Activated CD8-positive, alpha-beta memory T cell treated with anti-CD3 and anti-CD28 coated beads, Interleukin-2, amount 50 U/mL, for 48 hours (primary cell): ENCODE results near the gene MACF1.
"Not testable (repeated sequence)": the region's sequence is repeated elsewhere in the genome, so short reads cannot be mapped to it uniquely, and the experiment has no call there.

Experiments used
- DNase-seq: peaks from one replicate; pipeline ENCODE4 v3.0.0-alpha.2; 2020

MACF1 gene

DNA sequence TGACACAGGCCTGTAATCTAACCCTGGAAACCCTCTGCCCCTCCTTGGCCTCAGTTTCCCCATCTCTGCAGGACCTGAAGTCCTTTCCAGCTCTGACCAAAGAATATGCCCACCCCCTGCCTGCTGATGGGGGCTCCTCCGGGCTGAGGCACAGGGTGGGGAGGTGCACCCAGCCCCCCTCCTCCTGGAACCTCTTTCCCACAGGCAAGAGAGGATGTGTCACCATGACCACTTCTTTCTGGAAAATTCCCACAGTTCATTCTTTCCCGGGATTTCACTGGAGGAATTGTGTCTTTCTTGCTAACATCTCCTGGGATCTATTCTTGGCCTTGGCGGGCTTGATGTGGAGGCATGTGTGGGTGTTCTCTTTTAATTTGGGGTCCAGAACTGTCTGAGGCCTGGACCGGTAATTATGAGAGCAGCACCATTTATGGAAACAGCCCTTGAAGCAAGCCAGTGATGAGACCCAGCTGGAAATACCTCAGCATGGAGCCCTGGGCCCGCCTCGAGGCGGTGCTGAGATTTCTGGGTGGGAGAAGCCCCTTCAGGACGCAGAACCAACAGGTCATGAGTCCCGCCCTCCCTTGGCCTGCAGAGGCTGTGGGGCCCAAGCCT is 293.7 kb downstream of the MACF1 start:
- not testable (repeated sequence) for DNase-seq

DNA sequence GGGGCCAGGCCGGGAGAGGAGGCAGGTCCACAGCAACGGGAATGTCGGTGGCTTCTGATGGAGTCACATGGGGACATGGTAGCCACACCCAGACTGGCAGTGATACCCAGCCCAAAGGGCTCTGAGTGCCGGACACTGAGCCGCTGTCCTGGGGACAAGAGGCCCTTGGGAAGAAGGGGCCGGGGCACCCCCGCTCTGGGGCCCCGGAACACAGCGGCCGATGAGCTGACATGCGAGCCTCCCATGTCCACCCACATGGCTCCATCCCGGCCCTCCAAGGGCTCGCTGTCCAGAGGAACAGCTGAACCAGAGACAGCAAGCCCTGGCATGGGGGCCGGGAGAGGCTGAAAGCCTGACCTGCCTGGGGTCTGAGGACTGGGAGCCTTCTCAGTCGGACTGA is 294.3 kb downstream of the MACF1 start:
- not testable (repeated sequence) for DNase-seq

DNA sequence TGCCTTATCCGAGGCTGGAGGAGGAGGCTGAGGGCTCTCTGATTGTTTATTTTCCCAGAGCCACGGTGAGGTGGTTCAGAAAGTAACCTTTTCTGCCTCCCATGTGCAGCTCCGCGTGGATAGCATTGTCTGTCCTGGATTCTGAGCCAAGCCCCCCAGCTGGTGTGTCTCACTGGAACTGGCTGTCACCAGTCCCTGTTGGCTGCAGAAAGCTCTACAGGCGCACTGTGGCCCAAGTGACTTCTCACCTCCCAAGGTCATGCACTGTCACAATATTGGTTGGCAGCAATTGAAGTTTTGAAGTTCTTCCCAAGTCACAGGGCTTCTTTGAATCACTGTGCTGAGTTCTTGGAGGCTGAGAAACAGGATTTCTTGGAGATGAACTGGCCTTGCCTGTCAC is 295.2 kb downstream of the MACF1 start:
- DNase-seq, result no peak

DNA sequence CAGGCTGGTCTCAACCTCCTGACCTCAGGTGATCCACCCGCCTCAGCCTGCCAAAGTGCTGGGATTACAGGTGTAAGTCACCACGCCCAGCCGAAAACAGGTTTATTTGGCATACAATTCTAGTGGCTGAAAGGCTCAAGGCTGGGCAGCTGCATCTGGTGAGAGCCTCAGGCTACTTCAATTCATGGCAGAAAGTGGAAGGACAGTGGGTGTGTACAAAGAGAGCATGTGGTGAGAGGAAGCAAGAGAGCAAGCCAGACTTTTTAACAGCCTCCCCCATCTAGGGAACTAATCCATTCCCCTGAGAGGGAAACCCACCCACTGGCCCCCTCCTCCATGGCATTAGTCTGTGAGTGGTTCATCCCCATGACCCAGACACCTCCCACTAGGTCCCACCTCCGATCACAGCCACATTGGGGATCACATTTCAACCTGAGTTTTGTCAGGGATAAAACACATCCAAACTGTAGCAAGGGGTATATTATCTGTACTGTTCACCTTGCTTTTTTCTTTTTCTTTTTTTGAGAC is 296.4 kb downstream of the MACF1 start:
- no peak for DNase-seq

DNA sequence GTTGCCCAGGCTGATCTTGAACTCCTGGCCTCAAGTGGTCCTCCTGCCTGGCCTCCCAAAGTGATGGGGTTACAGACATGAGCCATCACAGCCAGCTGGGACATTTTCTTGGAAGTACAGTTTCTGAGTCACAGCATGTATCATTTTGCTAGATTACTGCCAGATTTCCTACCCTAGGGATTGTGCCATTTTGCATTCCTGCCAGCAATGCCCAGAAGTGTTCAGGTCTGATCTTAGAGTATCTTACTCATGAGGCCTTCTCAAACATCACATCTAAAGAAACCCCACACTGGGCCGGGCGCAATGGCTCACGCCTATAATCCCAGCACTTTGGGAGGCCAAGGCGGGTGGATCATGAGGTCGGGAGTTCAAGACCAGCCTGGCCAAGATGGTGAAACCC is 297.2 kb downstream of the MACF1 start:
- no peak for DNase-seq

DNA sequence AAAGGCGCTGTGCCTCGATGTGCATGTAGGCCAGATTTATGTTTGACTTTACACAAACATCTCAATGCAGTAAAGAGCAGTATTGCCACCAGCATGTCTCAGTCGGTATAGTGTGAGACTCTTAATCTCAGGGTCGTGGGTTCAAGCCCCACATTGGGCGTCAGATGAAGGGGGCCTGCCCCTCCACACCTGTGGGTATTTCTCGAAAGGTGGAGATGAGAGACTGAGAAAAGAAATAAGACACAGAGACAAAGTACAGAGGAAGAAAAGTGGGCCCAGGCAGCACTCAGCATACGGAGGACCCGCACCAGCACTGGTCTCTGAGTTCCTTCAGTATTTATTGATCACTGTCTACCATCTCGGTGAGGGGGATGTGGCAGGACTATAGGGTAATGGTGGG is 299.9 kb downstream of the MACF1 start:
- not testable (repeated sequence) for DNase-seq

DNA sequence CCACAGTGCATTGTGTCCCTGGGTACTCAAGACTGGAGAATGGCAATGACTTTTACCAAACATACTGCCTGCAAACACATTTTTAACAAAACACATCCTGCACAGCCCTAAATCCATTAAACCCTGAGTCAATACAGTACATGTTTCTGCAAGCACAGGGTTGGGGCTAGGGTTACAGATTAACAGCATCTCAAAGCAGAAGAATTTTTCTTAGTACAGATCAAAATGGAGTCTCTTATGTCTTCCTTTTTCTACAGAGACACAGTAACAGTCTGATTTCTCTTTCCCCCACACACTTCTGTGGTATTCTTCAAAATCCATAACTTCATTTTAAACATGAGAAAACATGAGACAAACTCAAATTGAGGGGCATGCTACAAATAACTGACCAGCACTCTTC is 300.8 kb downstream of the MACF1 start:
- DNase-seq, result no peak

DNA sequence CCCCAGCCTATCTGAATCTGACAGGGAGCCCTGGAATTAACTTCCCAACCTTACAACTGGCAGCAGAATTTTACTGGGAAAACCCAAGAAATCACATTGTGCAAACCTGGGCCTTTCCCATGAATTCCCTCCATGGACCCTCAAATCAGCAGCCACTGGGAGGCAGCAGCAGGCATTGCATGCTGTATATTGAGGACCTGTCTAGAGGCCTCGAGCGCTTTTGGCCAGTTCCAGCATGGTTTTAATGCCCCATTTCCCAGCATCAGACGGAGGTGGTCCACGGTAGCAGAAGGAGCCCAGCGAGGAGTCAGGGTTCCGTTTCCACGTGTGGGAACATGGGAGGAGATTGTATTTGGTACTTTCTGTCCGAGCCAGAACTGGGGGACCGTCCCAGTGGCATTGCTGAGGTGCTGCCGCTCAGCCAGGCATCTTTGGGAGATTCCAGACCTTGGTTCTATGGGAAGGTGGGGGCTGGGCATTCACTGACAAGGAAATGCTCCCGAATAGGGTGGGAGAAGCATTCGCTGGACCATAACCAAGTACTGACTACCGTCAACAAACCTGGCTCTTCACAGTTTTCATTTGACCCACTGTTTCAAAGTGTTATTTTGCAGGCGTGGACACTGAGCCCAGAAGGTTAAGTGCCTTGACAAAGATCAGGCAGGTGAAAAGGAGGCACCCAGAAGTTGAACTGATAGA is 302.9 kb downstream of the MACF1 start:
- no peak for DNase-seq

DNA sequence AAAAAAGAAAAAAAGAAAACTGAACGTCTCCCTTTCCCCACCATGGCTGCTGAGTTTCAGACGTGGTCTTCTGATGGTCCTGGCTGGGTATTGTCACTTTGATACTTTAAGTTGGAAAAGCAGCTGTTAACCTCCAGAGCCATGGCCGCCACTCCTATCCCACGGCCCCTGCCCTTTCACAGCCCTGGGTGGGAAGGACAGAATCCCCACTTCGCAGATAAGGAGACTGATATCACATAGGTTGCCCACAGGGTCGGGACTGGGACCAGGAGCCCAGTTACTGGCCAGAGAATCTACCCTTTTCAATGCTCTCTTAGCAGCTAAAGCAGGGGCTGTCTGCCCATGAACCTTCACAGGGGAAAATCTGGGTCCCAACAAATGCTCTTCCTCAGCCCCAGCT is 303.8 kb downstream of the MACF1 start:
- no peak for DNase-seq

DNA sequence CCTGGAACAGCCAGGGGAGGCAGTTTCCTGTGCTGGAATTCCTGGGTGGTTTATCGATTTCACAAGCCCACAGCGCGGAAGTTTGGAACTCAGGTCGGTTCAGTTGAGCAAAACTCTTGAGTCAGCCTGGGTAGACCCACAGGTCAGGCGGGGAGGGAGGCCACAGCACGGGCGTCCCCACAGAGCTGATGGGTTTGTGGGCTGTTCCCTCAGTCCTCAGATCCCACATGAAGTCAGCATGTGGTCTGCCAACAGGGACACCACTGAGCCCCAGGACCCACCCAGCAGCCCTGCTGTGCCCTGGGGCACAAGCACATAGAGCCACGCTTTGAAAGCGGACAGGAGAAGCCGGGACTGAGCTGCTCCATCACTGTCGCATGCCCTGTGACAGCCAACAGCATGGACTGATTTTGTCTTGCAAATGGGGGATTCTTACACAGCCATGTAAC is 304.4 kb downstream of the MACF1 start:
- no peak for DNase-seq

DNA sequence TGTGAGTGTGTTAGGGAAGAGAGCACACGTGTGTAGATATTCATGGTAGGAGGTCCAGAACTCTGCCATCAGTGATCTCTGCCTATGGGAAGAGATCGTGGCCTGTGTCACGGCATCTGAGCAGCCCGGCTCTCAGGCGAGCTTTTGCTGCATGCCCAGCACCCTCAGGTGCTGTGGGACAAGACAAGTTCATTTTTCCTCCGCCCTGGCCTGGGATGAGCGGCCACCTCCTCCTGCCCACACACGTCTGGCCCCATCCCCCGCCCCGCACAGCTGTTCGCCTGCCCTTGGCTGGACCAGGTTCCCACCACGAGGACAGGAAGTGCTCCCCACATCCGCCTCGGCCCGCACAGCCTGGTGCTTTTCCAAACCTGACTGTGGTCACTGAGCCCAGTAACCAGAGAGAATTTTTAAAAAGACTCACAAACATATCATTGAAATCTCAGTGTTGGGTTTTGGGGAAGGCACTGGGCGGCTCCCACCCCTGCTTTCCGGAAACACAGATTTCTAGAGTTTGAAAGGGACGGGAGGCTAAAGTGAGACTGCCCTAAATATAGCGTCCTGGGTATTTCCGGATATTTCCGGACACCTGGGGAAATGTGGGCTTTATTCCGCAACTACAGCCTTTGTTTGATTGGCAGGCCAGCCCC is 305.0 kb downstream of the MACF1 start:
- DNase-seq, result no peak

DNA sequence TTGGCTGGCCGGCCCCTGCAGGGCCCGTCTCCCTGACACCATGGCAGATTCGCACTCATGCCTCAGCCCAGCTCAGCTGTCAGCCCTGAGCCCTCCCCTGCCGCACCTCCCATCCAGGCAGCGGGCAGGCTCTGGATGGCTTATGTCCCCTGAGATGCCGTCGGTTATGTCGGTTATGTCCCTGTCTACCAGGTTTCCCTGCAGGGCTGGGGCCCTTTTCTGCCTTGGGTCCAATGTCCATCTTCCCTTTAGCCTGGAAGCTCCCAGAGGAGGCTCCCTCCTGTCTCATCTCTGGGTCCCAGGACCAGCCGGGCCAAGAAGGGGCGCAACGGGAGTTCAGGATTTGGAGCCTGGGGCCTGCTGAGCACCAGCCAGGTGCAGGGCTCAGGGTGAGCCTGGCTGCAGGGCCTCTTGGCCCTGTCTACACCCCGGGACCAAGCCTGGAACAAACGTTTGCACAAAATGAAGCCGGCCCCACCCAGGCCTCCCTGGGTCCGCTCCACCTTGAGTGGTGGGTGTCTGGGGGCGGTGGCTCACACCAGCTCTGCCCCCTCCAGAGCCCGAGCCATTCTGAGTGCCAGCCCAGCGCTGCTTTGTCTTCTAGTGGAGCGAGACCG is 306.2 kb downstream of the MACF1 start:
- not testable (repeated sequence) for DNase-seq

DNA sequence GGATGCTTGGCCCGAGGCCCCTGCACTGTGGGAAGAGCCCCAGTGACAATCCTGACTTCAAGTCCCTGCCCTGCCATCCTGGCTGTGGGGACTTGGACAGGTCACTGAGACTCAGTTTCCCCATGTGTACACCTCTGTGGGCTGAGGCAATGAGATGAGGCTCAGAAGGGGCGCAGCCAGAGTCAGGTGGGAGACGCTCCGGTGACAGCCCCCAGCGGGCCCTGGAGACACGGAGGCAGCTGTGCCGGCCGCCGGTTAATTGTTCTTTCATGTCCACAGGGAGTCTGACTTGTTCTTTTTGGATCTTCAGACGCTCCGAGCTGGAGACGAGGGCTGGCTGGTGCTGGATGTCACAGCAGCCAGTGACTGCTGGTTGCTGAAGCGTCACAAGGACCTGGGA is 307.0 kb downstream of the MACF1 start:
- not testable (repeated sequence) for DNase-seq

DNA sequence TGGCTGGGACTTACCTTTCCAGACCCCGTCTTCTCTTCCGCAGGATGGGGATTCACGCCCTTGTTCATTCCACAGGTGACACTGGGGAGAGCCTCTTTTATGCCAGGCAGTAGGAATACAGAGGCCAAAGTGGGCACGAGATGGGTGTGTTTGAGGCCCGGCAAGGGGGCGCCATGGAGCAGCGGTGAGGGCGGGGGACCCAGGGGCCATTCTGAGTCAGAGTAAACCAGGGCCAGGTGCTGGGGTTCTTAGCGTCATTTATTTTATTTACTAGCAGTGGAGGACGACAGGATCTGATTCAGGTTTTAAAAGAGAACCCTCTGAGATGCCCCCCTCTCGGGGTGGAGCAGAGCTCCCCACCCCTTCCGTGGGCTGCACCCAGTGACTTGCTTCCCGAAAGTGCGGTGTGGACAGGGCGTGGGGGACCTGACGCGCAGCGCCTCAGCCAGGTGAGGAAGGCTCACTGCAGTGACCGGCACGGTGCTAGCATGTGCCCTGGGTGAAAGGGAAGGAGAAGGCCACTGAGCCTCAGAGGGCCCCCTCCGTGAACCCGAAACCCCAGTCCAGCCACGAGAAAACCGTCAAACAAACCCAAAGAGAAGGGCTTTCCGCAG is 307.8 kb downstream of the MACF1 start:
- not testable (repeated sequence) for DNase-seq

DNA sequence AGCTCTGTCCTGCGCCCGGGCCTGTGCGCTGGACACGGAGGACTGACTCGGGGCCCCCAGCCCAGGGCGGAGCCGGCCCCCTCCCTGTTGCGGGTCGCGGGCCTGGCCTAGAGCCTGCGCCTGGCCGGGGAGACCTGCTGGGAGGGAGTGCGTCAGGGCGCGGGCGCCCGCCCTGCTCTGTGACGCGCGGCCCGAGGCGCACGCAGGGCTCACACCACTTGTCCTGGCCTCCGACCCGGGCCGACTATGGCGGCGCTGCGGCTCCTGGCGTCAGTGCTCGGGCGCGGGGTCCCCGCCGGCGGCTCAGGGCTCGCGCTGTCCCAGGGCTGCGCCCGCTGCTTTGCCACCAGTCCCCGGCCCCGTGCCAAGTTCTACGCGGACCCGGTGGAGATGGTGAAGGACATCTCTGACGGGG is 310.2 kb downstream of the MACF1 start:
- DNase-seq, result not testable (repeated sequence)

DNA sequence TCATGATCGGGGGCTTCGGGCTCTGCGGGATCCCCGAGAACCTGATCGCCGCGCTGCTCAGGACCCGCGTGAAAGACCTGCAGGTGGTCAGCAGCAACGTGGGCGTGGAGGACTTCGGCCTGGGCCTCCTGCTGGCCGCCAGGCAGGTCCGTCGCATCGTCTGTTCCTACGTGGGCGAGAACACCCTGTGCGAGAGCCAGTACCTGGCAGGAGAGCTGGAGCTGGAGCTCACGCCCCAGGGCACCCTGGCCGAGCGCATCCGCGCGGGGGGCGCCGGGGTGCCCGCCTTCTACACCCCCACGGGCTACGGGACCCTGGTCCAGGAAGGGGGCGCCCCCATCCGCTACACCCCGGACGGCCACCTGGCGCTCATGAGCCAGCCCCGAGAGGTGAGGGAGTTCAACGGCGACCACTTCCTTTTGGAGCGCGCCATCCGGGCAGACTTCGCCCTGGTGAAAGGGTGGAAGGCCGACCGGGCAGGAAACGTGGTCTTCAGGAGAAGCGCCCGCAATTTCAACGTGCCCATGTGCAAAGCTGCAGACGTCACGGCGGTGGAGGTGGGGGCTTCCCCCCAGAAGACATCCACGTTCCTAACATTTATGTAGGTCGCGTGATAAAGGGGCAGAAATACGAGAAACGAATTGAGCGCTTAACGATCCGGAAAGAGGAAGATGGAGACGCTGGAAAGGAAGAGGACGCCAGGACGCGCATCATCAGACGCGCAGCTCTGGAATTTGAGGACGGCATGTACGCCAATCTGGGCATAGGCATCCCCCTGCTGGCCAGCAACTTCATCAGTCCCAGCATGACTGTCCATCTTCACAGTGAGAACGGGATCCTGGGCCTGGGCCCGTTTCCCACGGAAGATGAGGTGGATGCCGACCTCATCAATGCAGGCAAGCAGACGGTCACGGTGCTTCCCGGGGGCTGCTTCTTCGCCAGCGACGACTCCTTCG is 310.9 kb downstream of the MACF1 start:
- not testable (repeated sequence) for DNase-seq

DNA sequence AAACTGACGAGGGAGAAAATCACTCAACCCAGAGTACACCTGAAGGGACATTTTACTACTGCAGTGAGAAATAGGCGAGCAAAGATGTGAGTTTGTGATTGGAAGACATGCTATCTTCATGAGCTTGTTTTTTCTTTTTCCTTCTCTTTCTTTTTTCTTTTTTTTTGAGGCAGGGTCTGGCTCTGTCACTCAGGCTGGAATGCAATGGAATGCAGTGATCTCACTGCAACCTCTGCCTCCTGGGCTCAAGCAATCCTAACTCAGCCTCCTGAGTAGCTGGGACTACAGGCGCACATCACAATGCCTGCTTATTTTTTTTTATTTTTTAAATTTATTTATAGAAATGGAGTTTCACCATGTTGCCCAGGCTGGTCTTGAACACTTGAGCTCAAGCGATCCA is 312.3 kb downstream of the MACF1 start:
- not testable (repeated sequence) for DNase-seq

DNA sequence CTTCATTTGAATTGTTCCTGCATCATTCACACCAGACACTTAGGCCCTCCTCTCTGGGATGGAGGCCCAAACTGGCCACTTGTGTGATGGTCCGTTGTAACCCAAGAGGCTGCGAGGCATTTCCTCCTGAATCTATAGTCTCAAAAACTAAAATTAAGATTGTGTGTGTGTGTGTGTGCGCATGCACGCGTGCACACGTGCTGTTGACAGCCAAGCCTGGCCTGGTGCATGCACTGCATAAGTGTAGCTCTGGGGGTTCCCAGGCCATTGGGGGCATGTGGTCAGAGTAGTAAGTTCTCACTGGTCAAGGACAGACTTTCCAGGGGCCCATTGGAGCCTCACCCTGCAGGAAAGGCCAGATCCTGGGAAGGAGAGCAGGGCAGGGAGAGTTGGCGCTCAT is 313.4 kb downstream of the MACF1 start:
- DNase-seq, result not testable (repeated sequence)

DNA sequence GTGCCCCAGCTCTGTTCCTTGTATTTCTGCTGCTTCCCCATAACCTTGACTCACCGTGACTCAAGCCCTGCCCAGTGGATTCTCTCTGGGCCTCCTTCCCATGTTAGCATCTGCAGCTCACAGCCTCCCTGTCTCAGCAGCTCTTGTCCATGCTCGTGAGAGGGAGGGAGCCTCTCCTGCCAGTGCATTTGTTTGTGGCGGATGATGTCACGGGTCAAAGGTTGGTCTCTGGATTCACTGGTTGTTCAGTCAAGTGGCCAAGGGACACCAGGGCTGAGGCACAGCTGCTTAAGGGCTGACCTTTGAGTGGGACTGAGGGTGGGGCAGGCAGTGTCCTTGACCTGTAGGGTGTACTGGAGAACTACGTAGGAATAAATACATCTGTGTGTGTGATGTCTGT is 314.9 kb downstream of the MACF1 start:
- DNase-seq, result not testable (repeated sequence)

DNA sequence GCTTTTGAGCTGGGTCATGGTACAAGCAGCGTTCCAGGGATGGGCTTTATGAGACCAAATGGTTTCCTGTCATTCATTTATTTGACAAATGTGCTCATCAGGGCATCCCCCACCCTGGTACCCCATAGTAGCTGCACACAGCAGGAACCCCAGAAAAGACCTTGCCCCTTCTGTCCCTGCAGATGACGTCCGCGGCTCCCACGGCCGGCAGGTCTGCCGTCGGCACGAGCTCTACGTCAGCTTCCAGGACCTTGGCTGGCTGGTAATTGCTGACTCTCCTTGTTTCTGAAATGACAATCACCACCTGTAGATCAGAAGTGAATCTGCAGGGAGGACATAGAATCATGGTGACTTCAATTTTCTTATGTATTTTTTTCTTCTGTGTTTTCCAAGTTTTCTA is 317.7 kb downstream of the MACF1 start:
- not testable (repeated sequence) for DNase-seq

DNA sequence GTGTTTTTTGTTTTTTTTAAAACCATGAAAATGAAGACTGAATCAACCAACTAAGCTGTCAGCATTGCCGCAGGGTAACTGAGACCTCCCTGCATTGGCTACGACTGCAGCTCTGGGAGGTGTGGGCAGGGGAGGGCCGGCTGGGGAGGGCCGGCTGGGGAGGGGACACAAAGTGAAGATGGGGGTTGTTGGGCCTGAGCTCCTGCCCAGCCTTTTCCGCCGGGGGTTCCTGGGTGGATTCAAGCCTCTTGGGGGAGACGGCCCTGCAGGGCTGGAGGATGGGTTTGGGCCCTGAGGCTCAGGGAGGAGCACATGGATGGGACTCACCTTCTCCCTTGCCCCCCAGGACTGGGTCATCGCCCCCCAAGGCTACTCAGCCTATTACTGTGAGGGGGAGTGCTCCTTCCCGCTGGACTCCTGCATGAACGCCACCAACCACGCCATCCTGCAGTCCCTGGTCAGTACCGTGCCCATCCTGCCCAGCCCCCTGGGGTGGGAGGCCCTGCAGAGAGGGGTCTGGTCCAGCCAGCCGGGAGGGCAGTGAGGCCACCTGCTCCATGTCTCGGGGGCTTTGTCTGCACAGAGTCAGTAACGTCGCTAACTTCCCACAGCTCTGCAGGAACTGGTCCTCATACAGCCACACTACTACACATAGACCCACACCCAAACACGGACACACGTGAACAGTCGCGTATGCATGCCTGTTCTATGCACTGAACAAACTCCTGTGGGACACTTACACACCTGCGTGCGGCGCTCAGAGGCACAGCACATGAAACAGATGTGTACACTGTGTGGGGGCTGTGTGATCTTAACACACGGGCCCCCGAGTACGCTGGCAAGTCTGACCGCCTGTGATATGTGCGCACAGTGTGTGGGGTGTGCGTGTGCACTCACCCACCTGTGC is 318.4 kb downstream of the MACF1 start:
- no peak for DNase-seq
